ENCODE data around the gene RXRA.

RXRA gene

GRCh38 chr9:134294153-134295071 lies 31.8 kb upstream of the RXRA start:
- no peak overlapping the region for H3K4me3 ChIP-seq (ENCODE audit: low read depth, low read length)
- no peak for DNase-seq (ENCODE audit: low read depth)
- TF ChIP-seq CTCF (IDR thresholded peaks at IDR 0.05; ENCODE audit: low read depth, low read length, missing control alignments): no peak
- in situ Hi-C loops (cut with HindIII; ENCODE audit: low sequenced_read_pairs): no loop called here

GRCh38 chr9:134295101-134295745 lies 31.0 kb upstream of the RXRA start:
- DNase-seq (ENCODE audit: low read depth): no peak
- TF ChIP-seq CTCF (IDR thresholded peaks at IDR 0.05; ENCODE audit: low read depth, low read length, missing control alignments): no peak
- in situ Hi-C loops (cut with HindIII; ENCODE audit: low sequenced_read_pairs): no loop called here
- H3K4me3 ChIP-seq (ENCODE audit: low read depth, low read length): no peak overlapping the region

GRCh38 chr9:134295746-134296250 lies 30.5 kb upstream of the RXRA start:
- DNase-seq (ENCODE audit: low read depth): no peak
- in situ Hi-C loops (cut with HindIII; ENCODE audit: low sequenced_read_pairs): no loop called here
- H3K4me3 ChIP-seq (ENCODE audit: low read depth, low read length): no peak overlapping the region
- TF ChIP-seq CTCF (IDR thresholded peaks at IDR 0.05; ENCODE audit: low read depth, low read length, missing control alignments): no peak

GRCh38 chr9:134296301-134297082 lies 29.8 kb upstream of the RXRA start:
- in situ Hi-C loops (cut with HindIII; ENCODE audit: low sequenced_read_pairs): no loop called here
- H3K4me3 ChIP-seq (ENCODE audit: low read depth, low read length): no peak overlapping the region
- no peak for DNase-seq (ENCODE audit: low read depth)
- no peak for TF ChIP-seq CTCF (IDR thresholded peaks at IDR 0.05; ENCODE audit: low read depth, low read length, missing control alignments)

- H3K4me3 ChIP-seq (ENCODE audit: low read depth, low read length): no peak overlapping the region
- DNase-seq (ENCODE audit: low read depth): no peak
- in situ Hi-C loops (cut with HindIII; ENCODE audit: low sequenced_read_pairs): no loop called here
- no peak for TF ChIP-seq CTCF (IDR thresholded peaks at IDR 0.05; ENCODE audit: low read depth, low read length, missing control alignments)
These were observed 29.2 kb upstream of the RXRA start for GRCh38 chr9:134297083-134297410.

GRCh38 chr9:134297576-134297975 lies 28.7 kb upstream of the RXRA start:
- DNase-seq (ENCODE audit: low read depth): no peak
- in situ Hi-C loops (cut with HindIII; ENCODE audit: low sequenced_read_pairs): no loop called here
- H3K4me3 ChIP-seq (ENCODE audit: low read depth, low read length): no peak overlapping the region
- TF ChIP-seq CTCF (IDR thresholded peaks at IDR 0.05; ENCODE audit: low read depth, low read length, missing control alignments): no peak

Measured in astrocyte of the cerebellum (primary cell).